ENCODE data around the gene ZNF692. TPM values are rescaled to one million over a fixed set of nuclear protein-coding genes. Genes with fewer than 3 reads are reported as not detected.

Gene ZNF692
- total RNA-seq, 2 donors from 2014 or later: 21.1 to 35.3 TPM

DNA sequence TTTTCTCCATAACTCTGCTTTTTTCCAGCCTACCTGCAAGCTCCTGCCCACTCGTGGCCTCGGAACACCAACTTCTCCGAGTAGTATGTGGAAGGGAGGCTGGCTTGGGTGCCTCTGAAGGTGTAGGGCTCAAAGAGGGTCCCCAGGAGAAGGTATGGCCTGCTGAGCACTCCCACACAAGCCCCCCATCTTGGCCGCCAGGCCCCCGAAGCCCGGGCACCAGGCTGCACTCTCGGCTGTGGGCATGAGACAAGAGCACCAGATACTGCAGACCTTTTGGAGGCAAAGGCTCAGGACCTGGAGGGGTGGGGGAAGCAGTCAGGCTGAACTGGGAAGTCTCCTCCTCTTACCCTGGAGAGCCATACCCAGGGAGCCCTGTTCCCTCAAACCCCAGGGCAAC is 1.7 kb downstream of the ZNF692 start:
- no peak for DNase-seq (ENCODE audit: low spot score)
- no peaks in the 10 kb centered on the region for H3K27me3 ChIP-seq (replicated peaks; ENCODE audit: insufficient read depth)

DNA sequence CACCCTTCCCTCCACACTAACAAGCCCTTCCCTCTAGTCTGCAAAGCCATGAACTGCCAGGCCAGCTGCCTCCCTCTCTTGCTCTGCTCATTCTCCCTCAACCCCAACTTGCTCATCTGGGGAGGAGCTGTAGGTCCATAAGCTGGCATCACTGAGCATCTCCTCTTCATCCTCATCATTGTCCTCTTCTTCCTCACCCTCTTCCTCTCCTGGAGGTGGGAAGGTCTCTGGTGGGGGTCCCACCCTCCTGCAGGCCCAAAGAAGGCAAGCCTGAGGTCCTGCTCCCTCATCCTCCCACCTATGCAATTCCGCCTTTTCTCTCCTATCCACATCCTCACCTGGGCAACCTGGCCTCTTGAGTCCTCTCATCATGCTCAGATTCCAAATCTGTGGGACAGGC is 2.7 kb downstream of the ZNF692 start:
- peaks cover 8 to 24% of the 10 kb centered on the region in 2 donors for H3K4me1 ChIP-seq (ENCODE audit: control insufficient read depth in 1 of 2, low read depth in 2 of 2)
- TF ChIP-seq, protein P1, sequence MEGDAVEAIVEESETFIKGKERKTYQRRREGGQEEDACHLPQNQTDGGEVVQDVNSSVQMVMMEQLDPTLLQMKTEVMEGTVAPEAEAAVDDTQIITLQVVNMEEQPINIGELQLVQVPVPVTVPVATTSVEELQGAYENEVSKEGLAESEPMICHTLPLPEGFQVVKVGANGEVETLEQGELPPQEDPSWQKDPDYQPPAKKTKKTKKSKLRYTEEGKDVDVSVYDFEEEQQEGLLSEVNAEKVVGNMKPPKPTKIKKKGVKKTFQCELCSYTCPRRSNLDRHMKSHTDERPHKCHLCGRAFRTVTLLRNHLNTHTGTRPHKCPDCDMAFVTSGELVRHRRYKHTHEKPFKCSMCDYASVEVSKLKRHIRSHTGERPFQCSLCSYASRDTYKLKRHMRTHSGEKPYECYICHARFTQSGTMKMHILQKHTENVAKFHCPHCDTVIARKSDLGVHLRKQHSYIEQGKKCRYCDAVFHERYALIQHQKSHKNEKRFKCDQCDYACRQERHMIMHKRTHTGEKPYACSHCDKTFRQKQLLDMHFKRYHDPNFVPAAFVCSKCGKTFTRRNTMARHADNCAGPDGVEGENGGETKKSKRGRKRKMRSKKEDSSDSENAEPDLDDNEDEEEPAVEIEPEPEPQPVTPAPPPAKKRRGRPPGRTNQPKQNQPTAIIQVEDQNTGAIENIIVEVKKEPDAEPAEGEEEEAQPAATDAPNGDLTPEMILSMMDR (IDR thresholded peaks at IDR 0.05): no peak
- no peak overlapping the region for H3K27ac ChIP-seq
- ATAC-seq (ENCODE audit: insufficient number of reproducible peaks, low FRiP score, low read depth): no peak
- H3K4me3 ChIP-seq: no peak overlapping the region
- H3K9me3 ChIP-seq: no peaks in the 10 kb centered on the region
- H3K27me3 ChIP-seq (replicated peaks; ENCODE audit: insufficient read depth): no peaks in the 10 kb centered on the region
- H3K36me3 ChIP-seq: no peaks in the 10 kb centered on the region
- DNase-seq (ENCODE audit: low spot score): no peak

More for the DNA sequence above, 1.7 kb downstream of the ZNF692 start:
- Histone ChIP-seq H3K4me3 (no peak overlapping the region), H3K4me1 (ENCODE audit: control insufficient read depth in 1 of 2, low read depth in 2 of 2) (peaks cover 8 to 24% of the 10 kb centered on the region in 2 donors), H3K36me3 (no peaks in the 10 kb centered on the region), H3K27ac (no peak overlapping the region), H3K9me3 (no peaks in the 10 kb centered on the region)
- no peak for ATAC-seq (ENCODE audit: insufficient number of reproducible peaks, low FRiP score, low read depth)
- TF ChIP-seq, protein P1 (IDR thresholded peaks at IDR 0.05): no peak

DNA sequence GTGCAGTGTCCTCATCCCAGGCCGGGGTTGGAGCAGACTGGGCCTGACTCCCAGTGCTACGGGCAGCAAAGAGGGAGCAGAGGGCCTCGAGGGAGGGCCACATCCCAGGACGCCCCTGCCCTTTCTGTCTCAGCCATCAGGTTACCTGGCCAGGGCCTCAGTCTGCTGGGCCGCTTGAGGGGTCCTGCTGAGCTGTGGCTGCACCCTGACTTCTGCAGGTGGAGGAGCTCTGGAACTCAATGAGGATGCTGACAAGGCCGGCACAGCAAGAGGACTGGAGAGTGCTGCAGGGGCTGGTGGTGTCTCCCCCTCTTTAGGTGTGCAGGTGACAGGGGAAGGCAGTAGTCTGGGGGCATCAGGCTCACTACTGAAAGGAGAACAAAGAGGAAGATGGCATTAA is 3.3 kb downstream of the ZNF692 start:
- no peaks in the 10 kb centered on the region for H3K27me3 ChIP-seq (replicated peaks; ENCODE audit: insufficient read depth)
- peaks cover 8 to 24% of the 10 kb centered on the region in 2 donors for H3K4me1 ChIP-seq (ENCODE audit: control insufficient read depth in 1 of 2, low read depth in 2 of 2)
- ATAC-seq (ENCODE audit: insufficient number of reproducible peaks, low FRiP score, low read depth): no peak
- no peaks in the 10 kb centered on the region for H3K9me3 ChIP-seq
- TF ChIP-seq, protein P1 (IDR thresholded peaks at IDR 0.05): no peak
- no peaks in the 10 kb centered on the region for H3K36me3 ChIP-seq
- no peak for DNase-seq (ENCODE audit: low spot score)
- no peak overlapping the region for H3K4me3 ChIP-seq
- no peak overlapping the region for H3K27ac ChIP-seq

DNA sequence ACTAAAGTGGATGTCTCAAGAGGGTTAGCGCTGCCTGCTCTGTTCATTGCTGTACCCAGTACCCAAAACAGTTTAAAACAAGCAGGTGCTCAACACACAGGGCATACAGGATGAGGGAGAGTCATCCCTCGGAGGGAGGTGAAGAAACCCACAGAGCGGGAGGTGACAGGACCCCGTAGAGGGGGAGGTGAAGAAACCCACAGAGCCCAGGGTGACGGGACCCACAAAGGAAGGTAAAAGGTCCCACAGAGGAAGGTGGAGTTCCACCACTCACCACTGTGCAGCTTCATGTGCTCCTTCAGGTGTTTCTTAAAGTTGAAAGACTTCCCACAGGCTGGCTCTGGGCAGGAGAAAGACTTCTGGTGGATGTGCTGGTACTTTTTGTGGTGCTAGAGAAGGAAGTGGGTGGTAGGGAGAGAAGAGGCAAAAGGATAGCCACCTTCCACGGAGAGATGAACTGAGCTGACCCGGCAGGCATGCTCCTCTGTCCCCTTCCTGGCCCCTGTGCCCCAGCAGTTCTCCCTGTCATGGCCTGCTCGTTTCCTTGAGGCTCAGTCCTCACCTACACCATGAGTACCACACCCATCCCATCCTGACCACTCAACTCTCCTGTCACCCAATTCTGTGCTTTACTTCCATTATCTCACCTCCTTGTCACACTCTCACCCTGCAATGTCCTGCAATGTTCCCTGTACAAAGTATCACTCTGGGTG is 5.1 kb downstream of the ZNF692 start:
- Histone ChIP-seq H3K27me3 (replicated peaks; ENCODE audit: insufficient read depth) (no peaks in the 10 kb centered on the region), H3K4me3 (no peak overlapping the region), H3K27ac (no peak overlapping the region), H3K9me3 (no peaks in the 10 kb centered on the region), H3K36me3 (peaks cover 11% of the 10 kb centered on the region), H3K4me1 (ENCODE audit: control insufficient read depth in 1 of 2, low read depth in 2 of 2) (peaks cover 5 to 17% of the 10 kb centered on the region in 2 donors)
- ATAC-seq (ENCODE audit: insufficient number of reproducible peaks, low FRiP score, low read depth) (no peak), DNase-seq (ENCODE audit: low spot score) (no peak)
- TF ChIP-seq, protein P1 (IDR thresholded peaks at IDR 0.05): no peak

DNA sequence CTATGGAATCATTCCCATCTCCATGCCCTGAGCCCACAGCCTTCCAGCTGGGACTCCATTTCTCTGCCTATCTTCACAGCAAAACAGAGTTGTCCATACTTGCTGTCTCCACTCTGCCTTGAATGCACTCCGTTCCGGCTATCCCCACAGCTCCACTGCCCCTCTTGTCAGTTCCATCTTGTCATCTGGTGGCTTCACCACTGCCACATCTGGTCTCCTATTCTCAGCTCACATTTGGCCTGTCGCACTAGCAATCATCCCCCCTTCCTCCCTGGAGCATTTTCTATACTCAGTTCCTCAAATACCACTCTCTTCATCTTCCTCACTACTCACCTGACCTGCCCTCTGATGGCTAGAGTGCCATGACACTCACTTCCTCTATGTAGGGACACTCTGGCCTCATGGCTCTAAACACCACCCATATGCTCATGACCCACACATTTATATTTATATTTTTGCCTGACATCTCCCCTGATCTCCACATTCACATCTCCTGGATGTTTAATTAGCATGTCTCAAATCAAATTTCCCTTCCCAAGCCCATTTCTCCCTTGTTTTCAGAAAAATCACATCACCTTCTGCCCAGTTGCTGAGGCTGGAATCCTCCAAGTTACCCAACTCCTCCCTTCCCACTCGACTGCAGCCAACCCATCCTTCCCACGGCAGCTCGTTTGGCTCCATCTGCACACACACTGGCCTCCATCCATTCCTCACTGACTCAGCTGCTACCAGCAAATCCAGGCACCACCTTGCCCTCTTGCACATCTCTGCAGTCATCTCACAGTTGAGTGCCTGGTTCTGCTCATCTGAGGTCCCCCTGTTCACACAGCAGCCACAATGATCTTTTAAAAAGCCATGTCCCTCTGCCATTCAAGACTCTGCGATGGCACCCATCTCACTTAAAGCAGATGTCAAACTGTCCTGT is 6.1 kb downstream of the ZNF692 start:
- no peaks in the 10 kb centered on the region for H3K27me3 ChIP-seq (replicated peaks; ENCODE audit: insufficient read depth)
- H3K9me3 ChIP-seq: no peaks in the 10 kb centered on the region
- ATAC-seq (ENCODE audit: insufficient number of reproducible peaks, low FRiP score, low read depth) (no peak), DNase-seq (ENCODE audit: low spot score) (no peak)
- H3K4me3 ChIP-seq: no peak overlapping the region
- H3K36me3 ChIP-seq: peaks cover 22% of the 10 kb centered on the region
- TF ChIP-seq, protein P1 (IDR thresholded peaks at IDR 0.05): no peak
- H3K4me1 ChIP-seq (ENCODE audit: control insufficient read depth in 1 of 2, low read depth in 2 of 2): peaks cover 3 to 10% of the 10 kb centered on the region in 2 donors
- H3K27ac ChIP-seq: no peak overlapping the region
